Activated naive CD4-positive, alpha-beta T cell treated with anti-CD3 and anti-CD28 coated beads for 36 hours (primary cell): ENCODE measurements around the gene PHACTR3. TPM values are rescaled to one million over a fixed set of nuclear protein-coding genes. Genes with fewer than 3 reads are reported as not detected.

Experiments
- CTCF ChIA-PET: fragments of 350-600 bp; sonication (Branson Sonifier 250); formaldehyde crosslinking; loops from one replicate; lab custom pipeline; 2021; ENCODE audit warnings: antibody characterized with exemption; lab: Charles Lee
- DNase-seq: peaks from one replicate; pipeline ENCODE4 v3.0.0-alpha.2; 2020
- H3K27ac Mint-ChIP-seq: one replicate; pipeline ENCODE4 v1.8.0; 2021; ENCODE audit warnings: mild to moderate bottlenecking, mixed read lengths
- H3K27me3 Mint-ChIP-seq: one replicate; pipeline ENCODE4 v1.8.0; 2021; ENCODE audit warnings: low read depth, mixed read lengths
- H3K36me3 Mint-ChIP-seq: one replicate; pipeline ENCODE4 v1.8.0; 2021; ENCODE audit warnings: low read depth, mixed read lengths
- H3K4me1 Mint-ChIP-seq: one replicate; pipeline ENCODE4 v1.8.0; 2021; ENCODE audit warnings: low read depth, mixed read lengths
- H3K4me3 Mint-ChIP-seq: one replicate; pipeline ENCODE4 v1.8.0; 2021; ENCODE audit warnings: mild to moderate bottlenecking, moderate library complexity, mixed read lengths
- H3K9me3 Mint-ChIP-seq: one replicate; pipeline ENCODE4 v1.8.0; 2021; ENCODE audit warnings: mixed read lengths
- intact Hi-C: fragments of 100-400 bp; cut with micrococcal nuclease; formaldehyde crosslinking; loops from one replicate; pipeline ENCODE4 v1.15.1; 2023
- total RNA-seq, 2 experiments: library from RNA; stranded (reverse); gene quantifications; one replicate each; pipeline ENCODE4 v1.2.3, GENCODE V29; 2021

PHACTR3 gene
- total RNA-seq, 2 experiments from 2014 or later: not detected

DNA sequence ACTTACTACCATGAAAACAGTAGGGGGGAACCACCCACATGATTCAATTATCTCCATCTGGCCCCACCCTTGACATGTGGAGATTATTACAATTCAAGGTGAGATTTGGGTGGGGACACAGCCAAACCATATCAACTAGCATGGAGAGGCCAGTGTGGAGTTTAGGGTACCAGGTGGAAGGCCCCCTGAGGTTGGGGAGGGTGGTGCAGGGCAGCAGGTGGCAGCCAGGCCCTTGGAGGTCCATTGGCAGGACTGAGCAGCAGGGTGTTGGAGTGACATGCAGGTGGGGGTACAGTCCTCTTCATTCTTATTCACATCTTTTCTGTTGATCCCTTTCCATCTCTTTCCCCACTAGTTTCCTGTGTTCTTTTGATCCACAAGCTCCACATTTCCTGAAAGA is 42.9 kb downstream of the PHACTR3 start:
- Mint-ChIP-seq H3K9me3 (no peaks in the 10 kb centered on the region), H3K36me3 (no peaks in the 10 kb centered on the region), H3K4me3 (no peak overlapping the region), H3K27me3 (peaks cover 6% of the 10 kb centered on the region), H3K27ac (no peak overlapping the region), H3K4me1 (no peaks in the 10 kb centered on the region)
- CTCF ChIA-PET: no interaction called here
- DNase-seq: no peak
- intact Hi-C loops: no loop called here

DNA sequence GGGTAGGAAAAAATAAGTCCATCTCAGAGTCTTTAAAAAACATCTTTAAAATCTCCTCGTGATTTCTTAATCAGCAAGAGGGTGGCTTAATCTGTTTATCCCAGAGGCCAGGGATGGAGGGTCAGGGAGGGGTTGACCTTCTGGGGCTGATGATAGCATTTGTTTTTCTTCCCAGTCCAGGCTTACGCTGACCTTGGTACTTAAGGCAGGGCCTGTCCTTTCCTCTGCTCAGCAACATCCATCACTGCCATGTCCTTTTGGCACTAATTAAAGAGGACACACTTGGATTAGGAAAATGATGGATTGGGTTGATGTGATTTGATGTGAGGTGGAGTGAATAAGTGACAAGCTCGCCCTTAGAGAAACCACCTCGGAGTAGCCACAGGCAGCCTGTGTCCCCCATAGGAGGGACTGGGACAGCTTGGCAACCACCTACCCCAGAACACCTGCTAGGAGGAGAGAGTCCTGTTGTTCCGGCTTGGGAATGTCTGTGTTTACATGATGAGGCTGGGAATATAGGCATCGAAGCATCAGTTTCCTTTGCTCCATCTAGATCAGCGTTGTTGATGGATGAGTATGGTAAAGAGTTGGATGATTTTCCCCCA is 44.2 kb downstream of the PHACTR3 start:
- DNase-seq: no peak
- Mint-ChIP-seq H3K27ac (no peak overlapping the region), H3K4me1 (no peaks in the 10 kb centered on the region), H3K36me3 (no peaks in the 10 kb centered on the region), H3K9me3 (no peaks in the 10 kb centered on the region), H3K27me3 (peaks cover 6% of the 10 kb centered on the region), H3K4me3 (no peak overlapping the region)
- CTCF ChIA-PET: interaction anchor here (1.0 to 1.1 kb wide), 2 partner anchors 50 to 77 kb away, joined by 3 read pairs; no protein-coding TSS in a partner anchor
- intact Hi-C loops: no loop called here

DNA sequence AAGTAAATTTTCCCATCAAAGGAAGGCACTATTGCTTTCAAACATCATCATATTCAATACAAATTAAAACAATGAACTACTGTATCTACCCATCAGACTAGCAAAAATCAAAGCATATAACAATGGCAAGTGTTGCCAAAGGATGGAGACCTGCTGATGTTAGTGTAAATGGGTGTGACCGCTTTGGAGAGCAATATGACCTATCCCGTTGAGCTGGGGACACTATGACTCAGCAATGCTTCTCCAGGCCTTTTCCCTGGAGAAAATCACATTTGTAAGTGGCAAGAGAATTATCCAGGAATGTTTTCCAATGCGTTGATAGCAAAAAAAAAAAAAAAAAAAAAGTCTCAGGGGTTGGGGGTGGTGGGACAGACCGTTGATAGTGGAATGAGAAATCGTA is 46.1 kb downstream of the PHACTR3 start:
- Mint-ChIP-seq H3K9me3 (no peaks in the 10 kb centered on the region), H3K27ac (no peak overlapping the region), H3K4me1 (no peaks in the 10 kb centered on the region), H3K36me3 (no peaks in the 10 kb centered on the region), H3K4me3 (no peak overlapping the region), H3K27me3 (peaks cover 6% of the 10 kb centered on the region)
- intact Hi-C loops: no loop called here
- no peak for DNase-seq
- CTCF ChIA-PET: no interaction called here

DNA sequence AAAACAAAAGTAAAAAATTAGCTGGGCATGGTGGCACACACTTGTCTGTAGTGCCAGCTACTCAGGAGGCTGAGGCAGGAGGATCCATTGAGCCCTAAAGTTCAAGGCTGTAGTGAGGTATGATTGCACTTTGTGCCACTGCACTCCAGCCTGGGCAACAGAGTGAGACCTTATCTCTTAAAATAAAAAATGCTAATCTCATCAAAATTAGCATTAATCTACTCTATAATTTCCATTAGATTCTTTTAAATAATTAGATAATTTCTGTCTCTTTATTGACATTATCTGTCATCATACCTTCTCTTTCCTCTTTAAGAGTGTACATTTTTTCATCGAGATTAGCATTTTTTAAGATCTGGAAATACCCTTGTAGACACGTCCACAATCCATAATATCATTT is 48.0 kb downstream of the PHACTR3 start:
- Mint-ChIP-seq H3K9me3 (peaks cover 9% of the 10 kb centered on the region), H3K4me1 (no peaks in the 10 kb centered on the region), H3K36me3 (no peaks in the 10 kb centered on the region), H3K27ac (no peak overlapping the region), H3K27me3 (peaks cover 6% of the 10 kb centered on the region), H3K4me3 (no peak overlapping the region)
- intact Hi-C loops: no loop called here
- DNase-seq: no peak
- CTCF ChIA-PET: interaction anchor here (1.2 kb wide), 1 partner anchor 82 kb away, joined by 3 read pairs; no protein-coding TSS in a partner anchor

DNA sequence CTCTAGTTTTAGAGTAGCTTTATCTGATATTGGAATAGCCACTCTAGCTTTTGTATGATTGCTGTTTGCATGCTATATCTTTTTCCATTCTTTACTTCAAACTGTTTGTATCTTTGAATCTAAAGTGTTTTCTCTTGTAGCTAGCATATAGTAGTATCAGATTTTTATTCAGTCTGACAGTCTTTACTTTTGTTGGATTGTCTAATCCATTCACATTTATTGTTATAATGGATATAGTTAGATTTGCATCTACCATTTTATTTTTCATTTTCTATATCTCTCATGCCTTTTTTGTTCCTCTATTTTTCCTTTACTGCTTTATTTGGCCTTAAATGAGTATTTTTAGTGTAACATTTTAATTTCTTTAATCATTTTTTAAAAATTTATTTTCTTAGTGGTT is 52.1 kb downstream of the PHACTR3 start:
- CTCF ChIA-PET: no interaction called here
- intact Hi-C loops: no loop called here
- no peak for DNase-seq
- Mint-ChIP-seq H3K9me3 (peaks cover 22% of the 10 kb centered on the region), H3K27ac (no peak overlapping the region), H3K4me1 (no peaks in the 10 kb centered on the region), H3K36me3 (no peaks in the 10 kb centered on the region), H3K27me3 (no peaks in the 10 kb centered on the region), H3K4me3 (no peak overlapping the region)

DNA sequence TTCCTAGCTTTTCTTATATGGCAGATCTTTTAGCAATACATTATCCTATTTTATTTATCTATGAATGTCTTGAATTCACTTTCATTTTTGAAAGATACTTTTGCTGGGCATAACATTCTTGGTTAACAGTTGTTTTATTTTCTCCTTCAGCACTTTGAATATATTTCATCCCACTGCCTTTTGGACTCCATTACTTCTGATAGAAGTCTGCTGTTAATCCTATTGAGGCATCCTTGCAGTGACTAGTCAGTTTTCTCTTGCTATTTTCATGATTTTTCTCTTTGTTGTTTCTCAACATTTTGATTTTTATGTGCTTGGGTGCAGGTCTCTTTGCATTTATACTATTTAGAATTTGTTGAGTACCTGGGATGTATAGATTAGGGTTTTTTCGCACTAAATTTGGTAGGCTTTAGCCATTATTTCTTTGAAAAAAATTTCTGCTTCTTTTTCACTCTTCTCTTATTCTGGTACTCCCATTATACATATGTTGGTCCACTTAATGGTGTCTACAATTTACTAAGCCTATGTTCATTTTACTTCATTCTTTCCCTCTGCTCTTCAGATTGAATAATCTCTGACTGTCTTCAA is 53.2 kb downstream of the PHACTR3 start:
- Mint-ChIP-seq H3K27ac (no peak overlapping the region), H3K9me3 (peaks cover 22% of the 10 kb centered on the region), H3K27me3 (peaks cover 8% of the 10 kb centered on the region), H3K4me3 (no peak overlapping the region), H3K36me3 (no peaks in the 10 kb centered on the region), H3K4me1 (no peaks in the 10 kb centered on the region)
- intact Hi-C loops: no loop called here
- CTCF ChIA-PET: no interaction called here
- no peak for DNase-seq

DNA sequence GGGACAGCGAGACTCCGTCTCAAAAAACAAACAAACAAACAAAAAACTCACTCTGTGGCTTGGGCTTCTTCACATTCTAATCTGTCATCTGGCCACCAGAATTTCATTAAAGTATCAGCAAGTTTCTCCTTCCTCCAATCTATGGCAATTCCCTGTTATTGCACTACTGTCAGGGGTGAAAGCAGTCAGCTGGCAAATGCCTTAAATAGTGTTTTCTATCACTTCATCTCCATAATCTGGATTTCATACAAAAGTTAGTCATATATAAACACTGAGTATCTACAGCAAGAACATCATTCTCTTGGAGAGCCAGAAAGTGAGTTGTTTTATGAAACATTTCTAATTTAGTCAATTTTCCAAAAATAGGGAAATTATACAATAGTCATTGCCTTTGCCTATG is 56.1 kb downstream of the PHACTR3 start:
- H3K36me3 Mint-ChIP-seq: no peaks in the 10 kb centered on the region
- H3K4me1 Mint-ChIP-seq: no peaks in the 10 kb centered on the region
- CTCF ChIA-PET: interaction anchor here (0.7 kb wide), 1 partner anchor 46 kb away, joined by 3 read pairs; no protein-coding TSS in a partner anchor

DNA sequence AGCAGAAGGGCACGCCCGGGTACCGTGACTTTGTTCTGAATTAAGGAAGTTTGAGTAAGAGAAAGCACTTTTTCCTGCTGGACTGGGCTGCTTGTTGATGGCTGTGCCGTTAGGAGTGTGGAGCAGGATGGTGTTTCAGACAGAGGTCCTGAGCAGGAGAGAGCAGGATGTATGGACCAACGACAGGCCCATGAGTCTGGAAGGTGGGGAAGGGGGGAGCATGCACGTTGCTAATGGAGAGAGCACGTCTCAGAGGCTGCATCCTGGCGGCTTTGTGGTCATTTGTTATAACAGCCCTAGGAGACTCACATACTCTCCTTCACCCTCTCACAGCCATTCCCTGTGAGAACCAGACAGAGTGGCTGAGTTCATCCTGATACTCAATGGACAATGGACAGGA is 56.8 kb downstream of the PHACTR3 start:
- H3K27ac Mint-ChIP-seq: no peak overlapping the region
- DNase-seq: no peak
- CTCF ChIA-PET: no interaction called here
- H3K4me1 Mint-ChIP-seq: no peaks in the 10 kb centered on the region
- peaks cover 17% of the 10 kb centered on the region for H3K27me3 Mint-ChIP-seq
- intact Hi-C loops: no loop called here
- H3K9me3 Mint-ChIP-seq: peaks cover 22% of the 10 kb centered on the region
- no peaks in the 10 kb centered on the region for H3K36me3 Mint-ChIP-seq
- no peak overlapping the region for H3K4me3 Mint-ChIP-seq

More for the DNA sequence above, 56.1 kb downstream of the PHACTR3 start:
- no peak overlapping the region for H3K4me3 Mint-ChIP-seq
- no peak overlapping the region for H3K27ac Mint-ChIP-seq
- intact Hi-C loops: no loop called here
- peaks cover 22% of the 10 kb centered on the region for H3K9me3 Mint-ChIP-seq
- no peak for DNase-seq
- H3K27me3 Mint-ChIP-seq: peaks cover 14% of the 10 kb centered on the region

DNA sequence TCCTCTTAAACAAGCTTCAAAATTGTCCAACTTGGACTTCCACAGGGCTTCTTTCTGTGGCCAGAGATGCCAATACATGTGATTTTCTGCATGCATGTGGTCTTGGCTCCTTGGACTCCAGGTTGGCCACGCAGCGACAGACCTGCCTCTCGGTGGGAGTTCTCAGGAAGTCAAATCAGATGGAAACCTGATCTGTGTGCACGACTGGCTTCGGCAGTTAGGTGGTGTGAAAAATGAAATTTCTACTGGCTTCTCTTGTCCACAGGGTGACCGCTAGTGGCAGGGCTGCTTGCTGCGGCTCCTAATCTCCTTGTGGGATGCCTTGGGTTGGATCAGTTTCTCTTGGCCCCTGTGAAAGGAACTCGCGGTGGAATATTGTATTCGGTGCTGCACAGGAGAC is 57.3 kb downstream of the PHACTR3 start:
- intact Hi-C loops: no loop called here
- H3K4me1 Mint-ChIP-seq: no peaks in the 10 kb centered on the region
- no peak overlapping the region for H3K4me3 Mint-ChIP-seq
- no peak for DNase-seq
- no peaks in the 10 kb centered on the region for H3K36me3 Mint-ChIP-seq
- no peak overlapping the region for H3K27ac Mint-ChIP-seq
- H3K27me3 Mint-ChIP-seq: peaks cover 17% of the 10 kb centered on the region
- peaks cover 18% of the 10 kb centered on the region for H3K9me3 Mint-ChIP-seq
- CTCF ChIA-PET: no interaction called here

DNA sequence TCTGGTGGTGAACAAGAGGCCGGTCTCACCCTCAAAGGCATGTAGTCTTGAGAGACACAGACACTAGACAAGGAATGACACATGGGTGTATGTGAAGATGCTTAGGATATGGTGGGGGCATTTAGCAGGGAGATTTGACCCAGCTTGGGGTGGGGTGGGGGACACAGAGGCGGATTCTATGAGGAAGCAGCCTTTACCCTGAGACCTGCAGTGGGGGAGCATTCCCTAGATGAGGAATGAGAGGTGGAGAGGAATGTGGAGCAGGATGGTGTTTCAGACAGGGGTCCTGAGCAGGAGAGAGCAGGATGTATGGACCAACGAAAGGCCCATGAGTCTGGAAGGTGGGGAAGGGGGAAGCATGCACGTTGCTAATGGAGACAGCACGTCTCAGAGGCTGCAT is 57.8 kb downstream of the PHACTR3 start:
- no peaks in the 10 kb centered on the region for H3K4me1 Mint-ChIP-seq
- no peak for DNase-seq
- H3K36me3 Mint-ChIP-seq: no peaks in the 10 kb centered on the region
- intact Hi-C loops: no loop called here
- peaks cover 17% of the 10 kb centered on the region for H3K27me3 Mint-ChIP-seq
- peaks cover 16% of the 10 kb centered on the region for H3K9me3 Mint-ChIP-seq
- no peak overlapping the region for H3K4me3 Mint-ChIP-seq
- CTCF ChIA-PET: no interaction called here
- no peak overlapping the region for H3K27ac Mint-ChIP-seq

DNA sequence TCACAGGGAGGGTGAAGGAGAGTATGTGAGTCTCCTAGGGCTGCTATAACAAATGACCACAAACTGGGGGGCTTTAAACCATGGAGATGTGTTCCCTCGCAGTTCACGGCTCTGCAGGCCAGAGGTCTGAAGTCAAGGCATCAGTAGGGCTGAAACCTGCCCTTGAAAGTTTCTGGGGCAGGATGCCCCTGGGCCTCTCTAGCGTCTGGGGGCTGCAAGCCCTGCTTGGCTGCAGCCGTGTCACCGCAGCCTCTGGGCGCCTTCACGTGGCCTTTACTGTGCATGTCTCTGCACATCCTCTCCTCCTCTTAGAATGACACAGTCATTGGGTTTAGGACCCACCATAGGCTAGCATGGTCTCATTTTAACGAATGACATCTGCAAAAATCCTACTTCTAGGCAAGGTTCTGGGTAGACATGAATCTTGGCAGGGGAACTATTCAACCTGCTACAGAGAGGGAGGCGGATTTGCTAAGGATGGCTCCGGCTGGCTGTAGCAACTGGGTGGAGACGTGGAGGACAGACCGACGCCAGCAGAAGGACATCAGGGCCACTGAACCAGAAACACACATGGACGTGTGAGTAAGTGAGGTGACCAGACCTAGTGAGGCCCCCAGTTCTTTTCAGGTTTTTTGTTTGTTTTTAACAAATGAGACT is 58.6 kb downstream of the PHACTR3 start:
- H3K27ac Mint-ChIP-seq: no peak overlapping the region
- no peaks in the 10 kb centered on the region for H3K36me3 Mint-ChIP-seq
- CTCF ChIA-PET: no interaction called here
- peaks cover 8% of the 10 kb centered on the region for H3K9me3 Mint-ChIP-seq
- no peak for DNase-seq
- intact Hi-C loops: no loop called here
- H3K4me3 Mint-ChIP-seq: no peak overlapping the region
- H3K27me3 Mint-ChIP-seq: peaks cover 17% of the 10 kb centered on the region
- H3K4me1 Mint-ChIP-seq: no peaks in the 10 kb centered on the region

DNA sequence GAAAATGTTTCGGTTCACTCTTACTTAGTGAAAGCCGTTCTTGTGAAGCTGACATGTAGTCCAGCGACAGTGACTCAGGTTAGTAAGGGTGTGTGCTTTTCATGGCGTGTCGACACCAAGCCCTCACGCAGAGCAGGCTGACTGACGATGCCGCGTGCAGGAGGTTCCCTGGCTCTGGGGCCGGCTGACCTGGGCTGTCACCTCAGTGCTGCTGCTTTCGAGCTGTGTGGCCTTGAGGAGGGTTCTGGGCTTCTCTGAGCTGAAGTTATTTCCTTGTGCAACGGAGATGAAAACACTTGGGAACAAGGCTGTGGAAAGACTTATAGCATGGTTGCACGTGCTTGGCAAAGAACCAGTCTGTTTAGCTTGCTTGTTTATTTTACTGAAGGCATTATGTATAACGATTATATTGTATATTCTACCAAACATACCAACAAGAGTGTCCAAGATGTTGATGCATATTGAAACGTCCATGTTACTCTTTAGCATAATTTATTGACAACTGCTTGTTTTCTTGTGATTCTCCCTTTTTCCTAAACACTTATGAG is 59.2 kb downstream of the PHACTR3 start:
- Mint-ChIP-seq H3K27ac (no peak overlapping the region), H3K27me3 (peaks cover 17% of the 10 kb centered on the region), H3K9me3 (peaks cover 5% of the 10 kb centered on the region), H3K4me3 (no peak overlapping the region), H3K36me3 (no peaks in the 10 kb centered on the region), H3K4me1 (no peaks in the 10 kb centered on the region)
- intact Hi-C loops: no loop called here
- DNase-seq: no peak
- CTCF ChIA-PET: no interaction called here
